CD4-positive, alpha-beta T cell (primary cell): ENCODE measurements around the gene FBXL3. TPM values are rescaled to one million over a fixed set of nuclear protein-coding genes. Genes with fewer than 3 reads are reported as not detected.

Experiments
- ATAC-seq: fragments of 200-7000 bp; cut with Tn5 transposase; one replicate; pipeline ENCODE4 v1.10.0; 2022; ENCODE audit warnings: mild to moderate bottlenecking; ENCODE audit not compliant: poor library complexity
- CTCF ChIA-PET: fragments of 350-600 bp; sonication (Branson Sonifier 250); formaldehyde crosslinking; loops from one replicate; lab custom pipeline; 2021; ENCODE audit warnings: antibody characterized with exemption, inconsistent platforms; lab: Charles Lee
- POLR2A ChIA-PET: fragments of 350-600 bp; sonication (Branson Sonifier 250); formaldehyde crosslinking; loops from one replicate; lab custom pipeline; 2021; ENCODE audit warnings: antibody characterized with exemption, inconsistent platforms; lab: Charles Lee
- DNase-seq, 14 experiments: peaks; one replicate each; pipeline ENCODE4 v3.0.0-alpha.2; 2013 to 2020; ENCODE audit warnings: mixed read lengths in 2 of 14
- H3K27ac ChIP-seq, 2 donors: one replicate each; pipeline versions ENCODE4 v1.5.1 to v1.7.0; 2013; ENCODE audit warnings: low read length in 2 of 2, low read depth in 1 of 2, mild to moderate bottlenecking in 1 of 2
- H3K27me3 ChIP-seq, 2 experiments: 1 replicate in 1 of 2; 2 replicates in 1 of 2; pipeline versions ENCODE4 v1.6.1 to v1.7.0; 2013; ENCODE audit warnings: low read length in 2 of 2, control low read depth in 1 of 2, mild to moderate bottlenecking in 1 of 2, moderate library complexity in 1 of 2; ENCODE audit not compliant: insufficient read depth in 2 of 2, control insufficient read depth in 1 of 2
- H3K36me3 ChIP-seq: one replicate; pipeline ENCODE4 v1.6.1; 2013; ENCODE audit warnings: low read length, control low read depth; ENCODE audit not compliant: insufficient read depth
- H3K4me1 ChIP-seq: one replicate; pipeline ENCODE4 v1.6.1; 2013; ENCODE audit warnings: low read length, control low read depth; ENCODE audit not compliant: insufficient read depth
- H3K4me3 ChIP-seq: one replicate; pipeline ENCODE4 v1.5.1; 2013; ENCODE audit warnings: mild to moderate bottlenecking, low read length, moderate library complexity
- H3K9me3 ChIP-seq, 2 experiments: 1 replicate in 1 of 2; 2 replicates in 1 of 2; pipeline versions ENCODE4 v1.6.1 to v1.7.0; 2013; ENCODE audit warnings: low read length in 2 of 2, mild to moderate bottlenecking in 2 of 2, control low read depth in 1 of 2, moderate library complexity in 1 of 2; ENCODE audit not compliant: control insufficient read depth in 1 of 2, insufficient read depth in 1 of 2
- H3K27ac Mint-ChIP-seq: one replicate; pipeline ENCODE4 v1.8.0; 2020; ENCODE audit warnings: mixed read lengths
- H3K27me3 Mint-ChIP-seq: one replicate; pipeline ENCODE4 v1.8.0; 2021; ENCODE audit warnings: mixed read lengths
- H3K36me3 Mint-ChIP-seq: one replicate; pipeline ENCODE4 v1.8.0; 2021; ENCODE audit warnings: low read depth, mixed read lengths
- H3K4me1 Mint-ChIP-seq: one replicate; pipeline ENCODE4 v1.8.0; 2021; ENCODE audit warnings: low read depth, mixed read lengths
- H3K4me3 Mint-ChIP-seq: one replicate; pipeline ENCODE4 v1.8.0; 2020; ENCODE audit warnings: mild to moderate bottlenecking, mixed read lengths
- H3K9me3 Mint-ChIP-seq: one replicate; pipeline ENCODE4 v1.8.0; 2020; ENCODE audit warnings: mixed read lengths
- CTCF ChIP-seq: fragments of 200-600 bp; IDR thresholded peaks from one replicate; pipeline ENCODE4 v1.8.0; 2022; ENCODE audit warnings: antibody characterized with exemption, mild to moderate bottlenecking
- intact Hi-C, 2 experiments: fragments of 100-400 bp; cut with DNase I in 1 of 2; cut with micrococcal nuclease in 1 of 2; formaldehyde crosslinking; loops; one replicate each; pipeline versions ENCODE4 v1.15.1 to v1.9.0; 2023 to 2025; cut with DNase I, micrococcal nuclease
- total RNA-seq, 174 experiments: library from RNA in 2 of 174; stranded (reverse) in 2 of 174; gene quantifications; one replicate each; pipeline ENCODE4 v1.2.3 and lab custom pipeline; 2021 to 2026

The FBXL3 gene
- total RNA-seq, 2 experiments from 2014 or later, result 88.7 to 90.4 TPM

DNA sequence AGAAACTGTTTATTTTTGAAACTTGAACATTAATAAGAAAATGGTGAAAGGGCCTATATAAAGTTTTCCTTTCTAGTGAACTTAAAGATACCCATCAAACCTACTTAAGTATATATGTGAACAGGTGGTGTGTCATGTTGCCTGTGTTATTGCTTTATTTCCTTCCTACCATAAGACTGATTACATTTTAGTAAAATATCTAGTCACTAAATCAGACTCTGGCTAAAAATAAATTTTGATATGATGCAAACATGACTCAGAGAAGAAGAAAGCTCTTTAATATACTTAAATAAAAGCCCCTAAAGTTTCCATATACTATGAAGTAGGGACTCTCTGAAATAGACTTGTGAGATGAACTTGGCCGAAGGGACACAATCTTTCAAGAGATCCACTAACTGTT, 35.1 kb upstream of the FBXL3 start:
- no peaks in the 10 kb centered on the region for H3K4me1 ChIP-seq
- no peaks in the 10 kb centered on the region for H3K9me3 ChIP-seq
- H3K27ac ChIP-seq, result no peak overlapping the region
- no peak overlapping the region for H3K4me3 ChIP-seq
- no peaks in the 10 kb centered on the region for H3K4me1 Mint-ChIP-seq
- CTCF ChIA-PET, result no interaction called here
- intact Hi-C loops, result loop anchor here in 1 of 2 experiments (5.0 to 10.0 kb wide), 2 partner anchors 110 to 203 kb away; no protein-coding TSS in a partner anchor
- POLR2A ChIA-PET, result no interaction called here
- H3K27me3 Mint-ChIP-seq, result no peaks in the 10 kb centered on the region
- H3K4me3 Mint-ChIP-seq, result no peak overlapping the region
- DNase-seq (no peak), ATAC-seq (no peak)
- peak overlapping the region; percentile 61 for H3K27ac Mint-ChIP-seq
- peaks cover 91% of the 10 kb centered on the region for H3K36me3 Mint-ChIP-seq
- no peaks in the 10 kb centered on the region for H3K27me3 ChIP-seq
- H3K36me3 ChIP-seq, result peaks cover 87% of the 10 kb centered on the region
- H3K9me3 Mint-ChIP-seq, result no peaks in the 10 kb centered on the region
- TF ChIP-seq CTCF, result no peak

DNA sequence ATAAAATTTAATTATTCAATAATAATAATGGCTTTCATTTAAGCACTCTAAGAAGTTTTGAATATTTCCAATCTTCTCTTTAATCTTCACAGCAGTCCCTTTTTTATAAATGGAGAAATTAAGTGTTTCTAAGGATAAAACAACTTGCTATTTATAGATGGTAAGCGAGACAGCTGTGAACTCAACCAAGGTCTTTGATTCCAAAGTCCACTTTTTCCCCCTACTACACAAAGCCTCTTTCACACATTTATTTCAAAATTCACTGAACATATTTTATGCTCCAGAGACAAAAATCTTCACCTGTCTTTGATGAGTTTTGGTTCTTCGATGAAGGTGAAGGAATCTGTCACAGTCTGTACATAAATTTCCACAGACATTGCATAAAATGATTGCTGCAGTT, 34.4 kb upstream of the FBXL3 start:
- ATAC-seq (no peak), DNase-seq (no peak)
- intact Hi-C loops, result loop anchor here in 1 of 2 experiments (5.0 to 10.0 kb wide), 2 partner anchors 111 to 203 kb away; no protein-coding TSS in a partner anchor
- CTCF ChIA-PET, result no interaction called here
- Histone ChIP-seq H3K27ac (no peak overlapping the region), H3K4me1 (no peaks in the 10 kb centered on the region), H3K4me3 (no peak overlapping the region), H3K36me3 (peaks cover 87% of the 10 kb centered on the region), H3K9me3 (no peaks in the 10 kb centered on the region), H3K27me3 (no peaks in the 10 kb centered on the region)
- TF ChIP-seq CTCF, result no peak
- H3K4me1 Mint-ChIP-seq, result no peaks in the 10 kb centered on the region
- H3K27ac Mint-ChIP-seq, result no peak overlapping the region
- peaks cover 91% of the 10 kb centered on the region for H3K36me3 Mint-ChIP-seq
- POLR2A ChIA-PET, result no interaction called here
- no peaks in the 10 kb centered on the region for H3K9me3 Mint-ChIP-seq
- no peak overlapping the region for H3K4me3 Mint-ChIP-seq
- no peaks in the 10 kb centered on the region for H3K27me3 Mint-ChIP-seq

- ChIA-PET CTCF (interaction anchor here (1.0 to 1.5 kb wide), 2 partner anchors 10 to 29 kb away, joined by 3 read pairs; no protein-coding TSS in a partner anchor), POLR2A (no interaction called here)
- H3K36me3 Mint-ChIP-seq, result peaks cover 84% of the 10 kb centered on the region
- no peaks in the 10 kb centered on the region for H3K27me3 Mint-ChIP-seq
- TF ChIP-seq CTCF, result no peak
- no peaks in the 10 kb centered on the region for H3K4me1 ChIP-seq
- H3K27ac ChIP-seq, result no peak overlapping the region
- no peaks in the 10 kb centered on the region for H3K4me1 Mint-ChIP-seq
- no peak overlapping the region for H3K4me3 ChIP-seq
- intact Hi-C loops, result no loop called here
- no peak overlapping the region for H3K4me3 Mint-ChIP-seq
- no peak for DNase-seq
- ATAC-seq, result no peak
- peak overlapping the region; percentile 10 for H3K27ac Mint-ChIP-seq
- no peaks in the 10 kb centered on the region for H3K9me3 ChIP-seq
- H3K27me3 ChIP-seq, result no peaks in the 10 kb centered on the region
- no peaks in the 10 kb centered on the region for H3K9me3 Mint-ChIP-seq
- H3K36me3 ChIP-seq, result peaks cover 88% of the 10 kb centered on the region
These were observed 29.9 kb upstream of the FBXL3 start for GRCh38 chr13:77056886-77057285.
